ENCODE results near the gene KRTAP12-3. TPM values are rescaled to one million over a fixed set of nuclear protein-coding genes. Genes with fewer than 3 reads are reported as not detected.

Gene KRTAP12-3
- total RNA-seq, 1 experiment from 2014 or later: not detected

DNA sequence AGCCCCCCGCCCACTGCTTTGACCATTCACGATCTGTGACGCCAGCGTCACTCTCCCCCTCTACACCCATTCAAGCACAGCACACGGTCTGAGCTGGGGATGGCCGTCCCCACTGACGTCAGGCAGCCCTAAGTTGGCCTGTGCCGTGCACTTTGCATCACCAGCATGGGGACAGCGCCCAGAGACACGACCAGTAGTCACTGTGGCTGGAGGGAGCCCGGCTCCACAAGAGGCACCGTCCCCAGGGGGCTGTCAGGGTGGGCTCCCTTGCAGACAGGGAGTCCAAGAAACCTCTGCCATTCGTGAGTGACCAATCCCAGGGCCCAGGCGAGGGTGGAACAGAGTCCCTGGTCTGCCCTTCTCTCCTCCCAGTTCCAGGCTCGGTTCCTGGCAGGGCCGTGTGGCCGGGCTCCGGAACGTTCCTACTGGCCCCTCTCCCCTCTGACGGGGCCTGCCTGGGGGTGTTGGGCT lies 43.5 kb upstream of the KRTAP12-3 start:
- ChIA-PET POLR2A (no interaction called here), CTCF (no interaction called here)
- peaks cover 4% of the 10 kb centered on the region for H3K27me3 Mint-ChIP-seq (ENCODE audit: low read depth)
- peaks cover 33% of the 10 kb centered on the region for H3K9me3 Mint-ChIP-seq
- peaks cover 36% of the 10 kb centered on the region for H3K36me3 Mint-ChIP-seq
- H3K4me3 Mint-ChIP-seq: no peak overlapping the region
- DNase-seq (ENCODE audit: low spot score) (no peak), ATAC-seq (no peak)
- H3K4me1 Mint-ChIP-seq: peaks cover 31% of the 10 kb centered on the region
- TF ChIP-seq, protein P1, sequence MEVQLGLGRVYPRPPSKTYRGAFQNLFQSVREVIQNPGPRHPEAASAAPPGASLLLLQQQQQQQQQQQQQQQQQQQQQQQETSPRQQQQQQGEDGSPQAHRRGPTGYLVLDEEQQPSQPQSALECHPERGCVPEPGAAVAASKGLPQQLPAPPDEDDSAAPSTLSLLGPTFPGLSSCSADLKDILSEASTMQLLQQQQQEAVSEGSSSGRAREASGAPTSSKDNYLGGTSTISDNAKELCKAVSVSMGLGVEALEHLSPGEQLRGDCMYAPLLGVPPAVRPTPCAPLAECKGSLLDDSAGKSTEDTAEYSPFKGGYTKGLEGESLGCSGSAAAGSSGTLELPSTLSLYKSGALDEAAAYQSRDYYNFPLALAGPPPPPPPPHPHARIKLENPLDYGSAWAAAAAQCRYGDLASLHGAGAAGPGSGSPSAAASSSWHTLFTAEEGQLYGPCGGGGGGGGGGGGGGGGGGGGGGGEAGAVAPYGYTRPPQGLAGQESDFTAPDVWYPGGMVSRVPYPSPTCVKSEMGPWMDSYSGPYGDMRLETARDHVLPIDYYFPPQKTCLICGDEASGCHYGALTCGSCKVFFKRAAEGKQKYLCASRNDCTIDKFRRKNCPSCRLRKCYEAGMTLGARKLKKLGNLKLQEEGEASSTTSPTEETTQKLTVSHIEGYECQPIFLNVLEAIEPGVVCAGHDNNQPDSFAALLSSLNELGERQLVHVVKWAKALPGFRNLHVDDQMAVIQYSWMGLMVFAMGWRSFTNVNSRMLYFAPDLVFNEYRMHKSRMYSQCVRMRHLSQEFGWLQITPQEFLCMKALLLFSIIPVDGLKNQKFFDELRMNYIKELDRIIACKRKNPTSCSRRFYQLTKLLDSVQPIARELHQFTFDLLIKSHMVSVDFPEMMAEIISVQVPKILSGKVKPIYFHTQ (CRISPR knock-in tag; IDR thresholded peaks at IDR 0.05): no peak
- TF ChIP-seq, protein P2, sequence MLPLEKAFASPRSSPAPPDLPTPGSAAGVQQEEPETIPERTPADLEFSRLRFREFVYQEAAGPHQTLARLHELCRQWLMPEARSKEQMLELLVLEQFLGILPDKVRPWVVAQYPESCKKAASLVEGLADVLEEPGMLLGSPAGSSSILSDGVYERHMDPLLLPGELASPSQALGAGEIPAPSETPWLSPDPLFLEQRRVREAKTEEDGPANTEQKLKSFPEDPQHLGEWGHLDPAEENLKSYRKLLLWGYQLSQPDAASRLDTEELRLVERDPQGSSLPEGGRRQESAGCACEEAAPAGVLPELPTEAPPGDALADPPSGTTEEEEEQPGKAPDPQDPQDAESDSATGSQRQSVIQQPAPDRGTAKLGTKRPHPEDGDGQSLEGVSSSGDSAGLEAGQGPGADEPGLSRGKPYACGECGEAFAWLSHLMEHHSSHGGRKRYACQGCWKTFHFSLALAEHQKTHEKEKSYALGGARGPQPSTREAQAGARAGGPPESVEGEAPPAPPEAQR (CRISPR knock-in tag; IDR thresholded peaks at IDR 0.05): no peak
- TF ChIP-seq ESRRA (CRISPR knock-in tag; IDR thresholded peaks at IDR 0.05; ENCODE audit: borderline replicate concordance) (no peak), CREM (CRISPR knock-in tag; IDR thresholded peaks at IDR 0.05) (no peak), GABPB1 (CRISPR knock-in tag; IDR thresholded peaks at IDR 0.05) (no peak), ELF4 (CRISPR knock-in tag; IDR thresholded peaks at IDR 0.05; ENCODE audit: low read depth) (no peak), ZNF121 (CRISPR knock-in tag; IDR thresholded peaks at IDR 0.05) (no peak), NFYB (CRISPR knock-in tag; conservative IDR thresholded peaks at IDR 0.05; ENCODE audit: low read depth) (no peak)
- TF ChIP-seq, protein P3, sequence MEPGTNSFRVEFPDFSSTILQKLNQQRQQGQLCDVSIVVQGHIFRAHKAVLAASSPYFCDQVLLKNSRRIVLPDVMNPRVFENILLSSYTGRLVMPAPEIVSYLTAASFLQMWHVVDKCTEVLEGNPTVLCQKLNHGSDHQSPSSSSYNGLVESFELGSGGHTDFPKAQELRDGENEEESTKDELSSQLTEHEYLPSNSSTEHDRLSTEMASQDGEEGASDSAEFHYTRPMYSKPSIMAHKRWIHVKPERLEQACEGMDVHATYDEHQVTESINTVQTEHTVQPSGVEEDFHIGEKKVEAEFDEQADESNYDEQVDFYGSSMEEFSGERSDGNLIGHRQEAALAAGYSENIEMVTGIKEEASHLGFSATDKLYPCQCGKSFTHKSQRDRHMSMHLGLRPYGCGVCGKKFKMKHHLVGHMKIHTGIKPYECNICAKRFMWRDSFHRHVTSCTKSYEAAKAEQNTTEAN (CRISPR knock-in tag; IDR thresholded peaks at IDR 0.05): no peak
- TF ChIP-seq, protein P4, sequence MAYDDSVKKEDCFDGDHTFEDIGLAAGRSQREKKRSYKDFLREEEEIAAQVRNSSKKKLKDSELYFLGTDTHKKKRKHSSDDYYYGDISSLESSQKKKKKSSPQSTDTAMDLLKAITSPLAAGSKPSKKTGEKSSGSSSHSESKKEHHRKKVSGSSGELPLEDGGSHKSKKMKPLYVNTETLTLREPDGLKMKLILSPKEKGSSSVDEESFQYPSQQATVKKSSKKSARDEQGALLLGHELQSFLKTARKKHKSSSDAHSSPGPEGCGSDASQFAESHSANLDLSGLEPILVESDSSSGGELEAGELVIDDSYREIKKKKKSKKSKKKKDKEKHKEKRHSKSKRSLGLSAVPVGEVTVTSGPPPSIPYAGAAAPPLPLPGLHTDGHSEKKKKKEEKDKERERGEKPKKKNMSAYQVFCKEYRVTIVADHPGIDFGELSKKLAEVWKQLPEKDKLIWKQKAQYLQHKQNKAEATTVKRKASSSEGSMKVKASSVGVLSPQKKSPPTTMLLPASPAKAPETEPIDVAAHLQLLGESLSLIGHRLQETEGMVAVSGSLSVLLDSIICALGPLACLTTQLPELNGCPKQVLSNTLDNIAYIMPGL (CRISPR knock-in tag; IDR thresholded peaks at IDR 0.05): no peak
- TF ChIP-seq, protein P5, sequence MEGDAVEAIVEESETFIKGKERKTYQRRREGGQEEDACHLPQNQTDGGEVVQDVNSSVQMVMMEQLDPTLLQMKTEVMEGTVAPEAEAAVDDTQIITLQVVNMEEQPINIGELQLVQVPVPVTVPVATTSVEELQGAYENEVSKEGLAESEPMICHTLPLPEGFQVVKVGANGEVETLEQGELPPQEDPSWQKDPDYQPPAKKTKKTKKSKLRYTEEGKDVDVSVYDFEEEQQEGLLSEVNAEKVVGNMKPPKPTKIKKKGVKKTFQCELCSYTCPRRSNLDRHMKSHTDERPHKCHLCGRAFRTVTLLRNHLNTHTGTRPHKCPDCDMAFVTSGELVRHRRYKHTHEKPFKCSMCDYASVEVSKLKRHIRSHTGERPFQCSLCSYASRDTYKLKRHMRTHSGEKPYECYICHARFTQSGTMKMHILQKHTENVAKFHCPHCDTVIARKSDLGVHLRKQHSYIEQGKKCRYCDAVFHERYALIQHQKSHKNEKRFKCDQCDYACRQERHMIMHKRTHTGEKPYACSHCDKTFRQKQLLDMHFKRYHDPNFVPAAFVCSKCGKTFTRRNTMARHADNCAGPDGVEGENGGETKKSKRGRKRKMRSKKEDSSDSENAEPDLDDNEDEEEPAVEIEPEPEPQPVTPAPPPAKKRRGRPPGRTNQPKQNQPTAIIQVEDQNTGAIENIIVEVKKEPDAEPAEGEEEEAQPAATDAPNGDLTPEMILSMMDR (IDR thresholded peaks at IDR 0.05): no peak
- TF ChIP-seq, protein P6, sequence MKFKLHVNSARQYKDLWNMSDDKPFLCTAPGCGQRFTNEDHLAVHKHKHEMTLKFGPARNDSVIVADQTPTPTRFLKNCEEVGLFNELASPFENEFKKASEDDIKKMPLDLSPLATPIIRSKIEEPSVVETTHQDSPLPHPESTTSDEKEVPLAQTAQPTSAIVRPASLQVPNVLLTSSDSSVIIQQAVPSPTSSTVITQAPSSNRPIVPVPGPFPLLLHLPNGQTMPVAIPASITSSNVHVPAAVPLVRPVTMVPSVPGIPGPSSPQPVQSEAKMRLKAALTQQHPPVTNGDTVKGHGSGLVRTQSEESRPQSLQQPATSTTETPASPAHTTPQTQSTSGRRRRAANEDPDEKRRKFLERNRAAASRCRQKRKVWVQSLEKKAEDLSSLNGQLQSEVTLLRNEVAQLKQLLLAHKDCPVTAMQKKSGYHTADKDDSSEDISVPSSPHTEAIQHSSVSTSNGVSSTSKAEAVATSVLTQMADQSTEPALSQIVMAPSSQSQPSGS (CRISPR knock-in tag; IDR thresholded peaks at IDR 0.05; ENCODE audit: borderline replicate concordance, low read depth): no peak
- TF ChIP-seq, protein P7, sequence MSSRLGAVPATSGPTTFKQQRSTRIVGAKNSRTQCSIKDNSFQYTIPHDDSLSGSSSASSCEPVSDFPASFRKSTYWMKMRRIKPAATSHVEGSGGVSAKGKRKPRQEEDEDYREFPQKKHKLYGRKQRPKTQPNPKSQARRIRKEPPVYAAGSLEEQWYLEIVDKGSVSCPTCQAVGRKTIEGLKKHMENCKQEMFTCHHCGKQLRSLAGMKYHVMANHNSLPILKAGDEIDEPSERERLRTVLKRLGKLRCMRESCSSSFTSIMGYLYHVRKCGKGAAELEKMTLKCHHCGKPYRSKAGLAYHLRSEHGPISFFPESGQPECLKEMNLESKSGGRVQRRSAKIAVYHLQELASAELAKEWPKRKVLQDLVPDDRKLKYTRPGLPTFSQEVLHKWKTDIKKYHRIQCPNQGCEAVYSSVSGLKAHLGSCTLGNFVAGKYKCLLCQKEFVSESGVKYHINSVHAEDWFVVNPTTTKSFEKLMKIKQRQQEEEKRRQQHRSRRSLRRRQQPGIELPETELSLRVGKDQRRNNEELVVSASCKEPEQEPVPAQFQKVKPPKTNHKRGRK (CRISPR knock-in tag; IDR thresholded peaks at IDR 0.05; ENCODE audit: borderline replicate concordance): no peak
- TF ChIP-seq, protein P8, sequence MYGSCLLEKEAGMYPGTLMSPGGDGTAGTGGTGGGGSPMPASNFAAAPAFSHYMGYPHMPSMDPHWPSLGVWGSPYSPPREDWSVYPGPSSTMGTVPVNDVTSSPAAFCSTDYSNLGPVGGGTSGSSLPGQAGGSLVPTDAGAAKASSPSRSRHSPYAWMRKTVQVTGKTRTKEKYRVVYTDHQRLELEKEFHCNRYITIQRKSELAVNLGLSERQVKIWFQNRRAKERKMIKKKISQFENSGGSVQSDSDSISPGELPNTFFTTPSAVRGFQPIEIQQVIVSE (CRISPR knock-in tag; IDR thresholded peaks at IDR 0.05; ENCODE audit: borderline replicate concordance): no peak
- TF ChIP-seq, protein P9, sequence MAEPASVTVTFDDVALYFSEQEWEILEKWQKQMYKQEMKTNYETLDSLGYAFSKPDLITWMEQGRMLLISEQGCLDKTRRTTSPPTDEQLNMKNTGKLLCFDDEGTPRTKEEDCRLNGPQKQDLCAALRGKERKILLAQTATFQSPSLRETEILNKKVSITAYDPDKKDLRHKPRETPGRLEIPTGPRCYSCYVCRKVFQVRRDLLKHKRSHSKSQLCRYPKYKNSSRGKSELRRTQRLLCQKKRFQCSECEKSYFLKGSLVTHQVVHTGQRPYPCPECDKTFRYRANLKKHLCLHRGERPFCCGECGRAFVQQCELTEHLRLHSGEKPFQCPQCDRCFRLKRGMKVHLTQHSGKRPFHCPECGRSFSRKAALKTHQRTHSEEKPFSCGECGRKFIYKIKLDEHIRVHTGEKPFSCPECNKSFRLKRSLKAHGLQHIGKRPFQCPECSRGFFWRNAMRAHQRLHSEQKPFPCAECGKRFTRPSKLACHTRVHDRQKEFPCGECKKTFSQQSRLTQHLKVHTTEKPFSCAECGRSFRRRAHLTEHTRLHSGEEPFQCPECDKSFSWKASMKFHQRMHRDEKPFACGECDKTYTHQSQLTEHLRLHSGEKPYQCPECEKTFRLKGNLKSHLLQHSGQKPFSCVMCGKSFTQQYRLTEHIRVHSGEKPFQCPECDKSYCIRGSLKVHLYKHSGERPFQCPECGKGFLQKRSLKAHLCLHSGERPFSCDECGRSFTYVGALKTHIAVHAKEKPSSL (CRISPR knock-in tag; conservative IDR thresholded peaks at IDR 0.05): no peak
- H3K27ac Mint-ChIP-seq: no peak overlapping the region

Measured in WTC11 (cell line).